HEK293 (cell line): ENCODE measurements around the gene PGAP6.

Experiments
- CTCF ChIA-PET: fragments of 350-600 bp; formaldehyde crosslinking; extraction: SDS; loops from one replicate; lab custom pipeline; 2021; ENCODE audit warnings: antibody characterized with exemption; lab: Yijun Ruan, JAX
- POLR2A ChIA-PET: fragments of 300-600 bp; formaldehyde crosslinking; extraction: SDS; loops from one replicate; lab custom pipeline; 2020; ENCODE audit warnings: antibody characterized with exemption, inconsistent platforms; lab: Yijun Ruan, JAX
- H3K27ac ChIP-seq: fragments of 200-500 bp; sonication (Bioruptor generic); 2 replicates; pipeline ENCODE4 v1.5.1; 2014; ENCODE audit warnings: low read depth, low read length, control low read depth, inconsistent platforms; ENCODE audit errors: extremely low read depth
- H3K36me3 ChIP-seq, 2 experiments: fragments of 200-500 bp in 1 of 2; sonication (Bioruptor generic) in 1 of 2; 1 replicate in 1 of 2; 2 replicates in 1 of 2; pipeline ENCODE4 v1.5.1; 2014 to 2017; ENCODE audit warnings: inconsistent platforms in 2 of 2, low read length in 2 of 2; ENCODE audit not compliant: control insufficient read depth in 2 of 2, insufficient read depth in 1 of 2
- H3K4me1 ChIP-seq: fragments of 200-500 bp; sonication (Bioruptor generic); 2 replicates; pipeline ENCODE4 v1.5.1; 2014; ENCODE audit warnings: mild to moderate bottlenecking, low read length, inconsistent platforms; ENCODE audit not compliant: control insufficient read depth, insufficient read depth
- H3K4me3 ChIP-seq: 2 replicates; pipeline ENCODE4 v1.5.1; 2011; ENCODE audit warnings: low read depth, mild to moderate bottlenecking, control low read depth, low read length, moderate library complexity
- H3K9me3 ChIP-seq: fragments of 200-500 bp; sonication (Bioruptor generic); 2 replicates; pipeline ENCODE4 v1.5.1; 2014; ENCODE audit warnings: low read depth, low read length, inconsistent platforms; ENCODE audit not compliant: control insufficient read depth, insufficient read depth
- EGR2 ChIP-seq: fragments of 450-650 bp; formaldehyde crosslinking; IDR thresholded peaks from 2 replicates; pipeline ENCODE4 v1.5.1; 2016; ENCODE audit warnings: low read depth, missing biosample characterization, missing genetic modification characterization
- ZNF114 ChIP-seq: fragments of 450-650 bp; formaldehyde crosslinking; IDR thresholded peaks from 2 replicates; pipeline ENCODE4 v1.5.0; 2017; ENCODE audit warnings: missing biosample characterization, missing genetic modification characterization
- ZNF133 ChIP-seq: fragments of 450-650 bp; formaldehyde crosslinking; IDR thresholded peaks from 2 replicates; pipeline ENCODE4 v1.5.1; 2016; ENCODE audit warnings: missing biosample characterization, missing genetic modification characterization
- ZNF155 ChIP-seq: fragments of 450-650 bp; formaldehyde crosslinking; IDR thresholded peaks from 2 replicates; pipeline ENCODE4 v1.5.1; 2016; ENCODE audit warnings: missing biosample characterization, missing genetic modification characterization
- ZNF214 ChIP-seq: fragments of 450-650 bp; formaldehyde crosslinking; IDR thresholded peaks from 2 replicates; pipeline ENCODE4 v1.5.1; 2017; ENCODE audit warnings: missing biosample characterization, mild to moderate bottlenecking, missing genetic modification characterization, borderline replicate concordance
- ZNF335 ChIP-seq: fragments of 450-650 bp; formaldehyde crosslinking; conservative IDR thresholded peaks from 2 replicates; pipeline ENCODE4 v1.5.1; 2016; ENCODE audit warnings: missing biosample characterization, missing genetic modification characterization
- ZNF341 ChIP-seq: fragments of 450-650 bp; formaldehyde crosslinking; IDR thresholded peaks from 2 replicates; pipeline ENCODE4; 2016; ENCODE audit warnings: low read depth, missing biosample characterization, missing genetic modification characterization
- ZNF37A ChIP-seq: fragments of 450-650 bp; IDR thresholded peaks from 2 replicates; pipeline ENCODE4 v1.5.1; 2018; ENCODE audit warnings: missing biosample characterization, missing genetic modification characterization
- ZNF529 ChIP-seq: fragments of 450-650 bp; formaldehyde crosslinking; IDR thresholded peaks from 2 replicates; pipeline ENCODE4 v1.5.1; 2017; ENCODE audit warnings: missing genetic modification characterization, missing biosample characterization; ENCODE audit not compliant: insufficient replicate concordance
- ZNF561 ChIP-seq: fragments of 450-650 bp; IDR thresholded peaks from 2 replicates; pipeline ENCODE4 v1.5.1; 2018; ENCODE audit warnings: missing biosample characterization, missing genetic modification characterization, borderline replicate concordance
- ZNF621 ChIP-seq: fragments of 450-650 bp; formaldehyde crosslinking; IDR thresholded peaks from 2 replicates; pipeline ENCODE4 v1.5.1; 2017; ENCODE audit warnings: missing biosample characterization, missing genetic modification characterization
- ZNF747 ChIP-seq: fragments of 450-650 bp; formaldehyde crosslinking; IDR thresholded peaks from 2 replicates; pipeline ENCODE4 v1.5.1; 2016; ENCODE audit warnings: missing biosample characterization, missing genetic modification characterization
- ZNF76 ChIP-seq: fragments of 450-650 bp; formaldehyde crosslinking; IDR thresholded peaks from 2 replicates; pipeline ENCODE4; 2016; ENCODE audit warnings: low read depth, missing biosample characterization, missing genetic modification characterization, borderline replicate concordance
- ZNF768 ChIP-seq: fragments of 450-650 bp; formaldehyde crosslinking; IDR thresholded peaks from 2 replicates; pipeline ENCODE4 v1.5.1; 2018; ENCODE audit warnings: missing biosample characterization, mild to moderate bottlenecking, missing genetic modification characterization
- ZNF830 ChIP-seq: fragments of 450-650 bp; IDR thresholded peaks from 2 replicates; pipeline ENCODE4 v1.5.0; 2018; ENCODE audit warnings: missing biosample characterization, missing genetic modification characterization, low read depth, mild to moderate bottlenecking, moderate library complexity
- TF ChIP-seq, protein P1 (sequence below): fragments of 450-650 bp; formaldehyde crosslinking; conservative IDR thresholded peaks from 2 replicates; pipeline ENCODE4 v1.5.1; 2016; ENCODE audit warnings: low read depth, missing biosample characterization, missing genetic modification characterization
- TF ChIP-seq, protein P2 (sequence below): fragments of 450-650 bp; formaldehyde crosslinking; IDR thresholded peaks from 2 replicates; pipeline ENCODE4 v1.5.1; 2017; ENCODE audit warnings: missing biosample characterization, mild to moderate bottlenecking, missing genetic modification characterization, moderate library complexity
- TF ChIP-seq, protein P3 (sequence below): fragments of 450-650 bp; formaldehyde crosslinking; IDR thresholded peaks from 2 replicates; pipeline ENCODE4 v1.5.1; 2016; ENCODE audit warnings: missing biosample characterization, missing genetic modification characterization
- TF ChIP-seq, protein P4 (sequence below): fragments of 450-650 bp; formaldehyde crosslinking; IDR thresholded peaks from 2 replicates; pipeline ENCODE4 v1.5.1; 2016; ENCODE audit warnings: missing biosample characterization, missing genetic modification characterization

The PGAP6 gene

DNA sequence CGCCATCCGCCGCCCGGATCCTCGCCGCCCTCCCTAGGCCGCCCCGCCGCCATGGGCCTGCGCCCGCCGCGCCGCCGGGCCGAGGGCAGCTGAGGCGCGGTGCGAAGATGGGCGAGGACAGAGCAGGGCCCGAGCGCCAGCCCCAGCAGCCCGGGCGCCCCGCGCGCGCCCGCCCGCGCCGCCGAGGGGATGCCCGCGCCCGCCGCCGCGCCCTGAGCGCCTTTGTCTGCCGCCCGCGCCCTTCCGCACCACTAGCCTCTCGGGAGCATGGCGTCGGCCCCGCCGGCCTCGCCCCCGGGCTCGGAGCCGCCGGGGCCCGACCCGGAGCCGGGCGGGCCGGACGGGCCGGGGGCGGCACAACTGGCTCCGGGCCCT is 43.9 kb upstream of the PGAP6 start:
- H3K27ac ChIP-seq = peak overlapping the region; percentile 78; the same call in 1 of the 2 replicates
- POLR2A ChIA-PET = interaction anchor here (1.0 to 3.0 kb wide), 4 partner anchors 24 to 98 kb away, joined by 3 to 14 read pairs (median 3); partner anchors contain the start of gene DECR2
- no peaks in the 10 kb centered on the region for H3K9me3 ChIP-seq
- TF ChIP-seq ZNF621 (no peak), ZNF768 (tag by site-specific recombination) (no peak), ZNF155 (tag by site-specific recombination) (no peak), ZNF747 (tag by site-specific recombination) (no peak), ZNF341 (no peak), ZNF37A (tag by site-specific recombination) (no peak), ZNF133 (no peak), ZNF214 (no peak)
- TF ChIP-seq, protein P1, sequence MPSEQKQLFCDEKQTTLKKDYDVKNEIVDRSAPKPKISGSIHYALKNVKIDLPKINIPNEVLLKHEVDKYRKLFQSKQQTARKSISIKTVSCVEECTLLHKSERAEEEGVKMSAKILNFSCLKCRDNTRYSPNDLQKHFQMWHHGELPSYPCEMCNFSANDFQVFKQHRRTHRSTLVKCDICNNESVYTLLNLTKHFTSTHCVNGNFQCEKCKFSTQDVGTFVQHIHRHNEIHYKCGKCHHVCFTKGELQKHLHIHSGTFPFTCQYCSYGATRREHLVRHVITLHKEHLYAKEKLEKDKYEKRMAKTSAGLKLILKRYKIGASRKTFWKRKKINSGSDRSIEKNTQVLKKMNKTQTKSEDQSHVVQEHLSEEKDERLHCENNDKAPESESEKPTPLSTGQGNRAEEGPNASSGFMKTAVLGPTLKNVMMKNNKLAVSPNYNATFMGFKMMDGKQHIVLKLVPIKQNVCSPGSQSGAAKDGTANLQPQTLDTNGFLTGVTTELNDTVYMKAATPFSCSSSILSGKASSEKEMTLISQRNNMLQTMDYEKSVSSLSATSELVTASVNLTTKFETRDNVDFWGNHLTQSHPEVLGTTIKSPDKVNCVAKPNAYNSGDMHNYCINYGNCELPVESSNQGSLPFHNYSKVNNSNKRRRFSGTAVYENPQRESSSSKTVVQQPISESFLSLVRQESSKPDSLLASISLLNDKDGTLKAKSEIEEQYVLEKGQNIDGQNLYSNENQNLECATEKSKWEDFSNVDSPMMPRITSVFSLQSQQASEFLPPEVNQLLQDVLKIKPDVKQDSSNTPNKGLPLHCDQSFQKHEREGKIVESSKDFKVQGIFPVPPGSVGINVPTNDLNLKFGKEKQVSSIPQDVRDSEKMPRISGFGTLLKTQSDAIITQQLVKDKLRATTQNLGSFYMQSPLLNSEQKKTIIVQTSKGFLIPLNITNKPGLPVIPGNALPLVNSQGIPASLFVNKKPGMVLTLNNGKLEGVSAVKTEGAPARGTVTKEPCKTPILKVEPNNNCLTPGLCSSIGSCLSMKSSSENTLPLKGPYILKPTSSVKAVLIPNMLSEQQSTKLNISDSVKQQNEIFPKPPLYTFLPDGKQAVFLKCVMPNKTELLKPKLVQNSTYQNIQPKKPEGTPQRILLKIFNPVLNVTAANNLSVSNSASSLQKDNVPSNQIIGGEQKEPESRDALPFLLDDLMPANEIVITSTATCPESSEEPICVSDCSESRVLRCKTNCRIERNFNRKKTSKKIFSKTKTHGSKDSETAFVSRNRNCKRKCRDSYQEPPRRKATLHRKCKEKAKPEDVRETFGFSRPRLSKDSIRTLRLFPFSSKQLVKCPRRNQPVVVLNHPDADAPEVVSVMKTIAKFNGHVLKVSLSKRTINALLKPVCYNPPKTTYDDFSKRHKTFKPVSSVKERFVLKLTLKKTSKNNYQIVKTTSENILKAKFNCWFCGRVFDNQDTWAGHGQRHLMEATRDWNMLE (tag by site-specific recombination) = no peak
- peak overlapping the region; percentile 74 for H3K4me3 ChIP-seq
- CTCF ChIA-PET = interaction anchor here (0.6 to 1.1 kb wide), 2 partner anchors 63 to 69 kb away, joined by 4 to 6 read pairs; no protein-coding TSS in a partner anchor
- H3K36me3 ChIP-seq = peaks cover 4 to 15% of the 10 kb centered on the region in 2 experiments; a peak in 2 of 3 replicates
- H3K4me1 ChIP-seq = peaks cover 11% of the 10 kb centered on the region

DNA sequence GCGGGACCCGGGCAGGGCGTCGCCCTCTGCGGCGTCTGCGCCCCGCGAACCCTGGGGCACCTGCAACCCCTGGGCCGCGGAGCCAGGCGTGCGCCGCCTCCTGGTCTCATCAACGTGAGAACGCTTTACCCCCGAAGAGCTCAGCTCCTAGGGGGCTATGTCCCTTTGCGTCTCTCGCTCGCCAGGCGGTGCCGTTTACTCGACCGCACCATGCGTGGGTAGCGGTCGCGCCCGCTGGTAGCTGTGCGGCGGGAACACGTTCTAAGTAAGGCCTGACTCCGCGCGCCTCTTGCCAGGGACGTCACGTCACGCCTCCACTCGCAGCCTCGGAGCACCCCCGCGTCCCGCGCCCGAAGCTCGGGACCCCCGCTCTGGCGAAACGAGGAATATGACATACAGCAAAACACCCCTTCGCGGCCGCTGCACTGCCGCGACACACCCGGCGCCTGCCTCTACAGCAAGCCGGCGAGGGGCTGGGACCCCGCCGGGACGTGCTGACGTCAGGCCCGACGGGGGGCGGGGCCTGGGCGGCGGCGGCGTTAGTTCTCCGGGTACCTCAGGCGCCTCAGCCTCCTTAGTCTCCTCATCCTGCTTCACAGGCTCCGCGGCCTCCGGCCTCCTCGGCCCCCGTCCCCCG is 43.4 kb upstream of the PGAP6 start, which contains the start of gene RAB11FIP3:
RAB11FIP3 (plus strand) TSS at position 568 of the 637 bp plus-strand sequence. CDS start 358 bp downstream, outside the sequence.
- Histone ChIP-seq H3K27ac (peak within 1 kb of the TSS; percentile 78; the same call in 1 of the 2 replicates), H3K4me3 (peak within 1 kb of the TSS; percentile 74), H3K9me3 (no peaks in the 10 kb centered on the region), H3K36me3 (peaks cover 4 to 12% of the 10 kb centered on the region in 2 experiments; a peak in 2 of 3 replicates), H3K4me1 (peaks cover 9% of the 10 kb centered on the region)
- ChIA-PET CTCF (interaction anchor here (0.6 to 1.7 kb wide), 4 partner anchors 21 to 70 kb away, joined by 3 to 6 read pairs (median 5); no protein-coding TSS in a partner anchor), POLR2A (interaction anchor here (1.0 to 3.0 kb wide), 3 partner anchors 23 to 98 kb away, joined by 3 to 14 read pairs (median 3); partner anchors contain the start of gene DECR2)
- TF ChIP-seq, protein P2, sequence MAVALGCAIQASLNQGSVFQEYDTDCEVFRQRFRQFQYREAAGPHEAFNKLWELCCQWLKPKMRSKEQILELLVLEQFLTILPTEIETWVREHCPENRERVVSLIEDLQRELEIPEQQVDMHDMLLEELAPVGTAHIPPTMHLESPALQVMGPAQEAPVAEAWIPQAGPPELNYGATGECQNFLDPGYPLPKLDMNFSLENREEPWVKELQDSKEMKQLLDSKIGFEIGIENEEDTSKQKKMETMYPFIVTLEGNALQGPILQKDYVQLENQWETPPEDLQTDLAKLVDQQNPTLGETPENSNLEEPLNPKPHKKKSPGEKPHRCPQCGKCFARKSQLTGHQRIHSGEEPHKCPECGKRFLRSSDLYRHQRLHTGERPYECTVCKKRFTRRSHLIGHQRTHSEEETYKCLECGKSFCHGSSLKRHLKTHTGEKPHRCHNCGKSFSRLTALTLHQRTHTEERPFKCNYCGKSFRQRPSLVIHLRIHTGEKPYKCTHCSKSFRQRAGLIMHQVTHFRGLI (tag by site-specific recombination) = no peak
- no peak for TF ChIP-seq ZNF830
- no peak for TF ChIP-seq ZNF114 (tag by site-specific recombination)
- TF ChIP-seq ZNF76 (tag by site-specific recombination) = peak; percentile 38; the same call in 1 of the 2 replicates
- TF ChIP-seq ZNF529 = no peak
- TF ChIP-seq, protein P3, sequence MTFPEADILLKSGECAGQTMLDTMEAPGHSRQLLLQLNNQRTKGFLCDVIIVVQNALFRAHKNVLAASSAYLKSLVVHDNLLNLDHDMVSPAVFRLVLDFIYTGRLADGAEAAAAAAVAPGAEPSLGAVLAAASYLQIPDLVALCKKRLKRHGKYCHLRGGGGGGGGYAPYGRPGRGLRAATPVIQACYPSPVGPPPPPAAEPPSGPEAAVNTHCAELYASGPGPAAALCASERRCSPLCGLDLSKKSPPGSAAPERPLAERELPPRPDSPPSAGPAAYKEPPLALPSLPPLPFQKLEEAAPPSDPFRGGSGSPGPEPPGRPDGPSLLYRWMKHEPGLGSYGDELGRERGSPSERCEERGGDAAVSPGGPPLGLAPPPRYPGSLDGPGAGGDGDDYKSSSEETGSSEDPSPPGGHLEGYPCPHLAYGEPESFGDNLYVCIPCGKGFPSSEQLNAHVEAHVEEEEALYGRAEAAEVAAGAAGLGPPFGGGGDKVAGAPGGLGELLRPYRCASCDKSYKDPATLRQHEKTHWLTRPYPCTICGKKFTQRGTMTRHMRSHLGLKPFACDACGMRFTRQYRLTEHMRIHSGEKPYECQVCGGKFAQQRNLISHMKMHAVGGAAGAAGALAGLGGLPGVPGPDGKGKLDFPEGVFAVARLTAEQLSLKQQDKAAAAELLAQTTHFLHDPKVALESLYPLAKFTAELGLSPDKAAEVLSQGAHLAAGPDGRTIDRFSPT (tag by site-specific recombination) = peak; percentile 79; the same call in 1 of the 2 replicates
- TF ChIP-seq ZNF335 = peak; percentile 91
- peak; percentile 76; the same call in 1 of the 2 replicates for TF ChIP-seq ZNF561 (tag by site-specific recombination)
- TF ChIP-seq, protein P4, sequence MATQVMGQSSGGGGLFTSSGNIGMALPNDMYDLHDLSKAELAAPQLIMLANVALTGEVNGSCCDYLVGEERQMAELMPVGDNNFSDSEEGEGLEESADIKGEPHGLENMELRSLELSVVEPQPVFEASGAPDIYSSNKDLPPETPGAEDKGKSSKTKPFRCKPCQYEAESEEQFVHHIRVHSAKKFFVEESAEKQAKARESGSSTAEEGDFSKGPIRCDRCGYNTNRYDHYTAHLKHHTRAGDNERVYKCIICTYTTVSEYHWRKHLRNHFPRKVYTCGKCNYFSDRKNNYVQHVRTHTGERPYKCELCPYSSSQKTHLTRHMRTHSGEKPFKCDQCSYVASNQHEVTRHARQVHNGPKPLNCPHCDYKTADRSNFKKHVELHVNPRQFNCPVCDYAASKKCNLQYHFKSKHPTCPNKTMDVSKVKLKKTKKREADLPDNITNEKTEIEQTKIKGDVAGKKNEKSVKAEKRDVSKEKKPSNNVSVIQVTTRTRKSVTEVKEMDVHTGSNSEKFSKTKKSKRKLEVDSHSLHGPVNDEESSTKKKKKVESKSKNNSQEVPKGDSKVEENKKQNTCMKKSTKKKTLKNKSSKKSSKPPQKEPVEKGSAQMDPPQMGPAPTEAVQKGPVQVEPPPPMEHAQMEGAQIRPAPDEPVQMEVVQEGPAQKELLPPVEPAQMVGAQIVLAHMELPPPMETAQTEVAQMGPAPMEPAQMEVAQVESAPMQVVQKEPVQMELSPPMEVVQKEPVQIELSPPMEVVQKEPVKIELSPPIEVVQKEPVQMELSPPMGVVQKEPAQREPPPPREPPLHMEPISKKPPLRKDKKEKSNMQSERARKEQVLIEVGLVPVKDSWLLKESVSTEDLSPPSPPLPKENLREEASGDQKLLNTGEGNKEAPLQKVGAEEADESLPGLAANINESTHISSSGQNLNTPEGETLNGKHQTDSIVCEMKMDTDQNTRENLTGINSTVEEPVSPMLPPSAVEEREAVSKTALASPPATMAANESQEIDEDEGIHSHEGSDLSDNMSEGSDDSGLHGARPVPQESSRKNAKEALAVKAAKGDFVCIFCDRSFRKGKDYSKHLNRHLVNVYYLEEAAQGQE (tag by site-specific recombination) = no peak; the same call in 1 of the 2 replicates
- peak; percentile 66 for TF ChIP-seq EGR2 (tag by site-specific recombination)
